HCT116 (cell line): Measurements from ENCODE around the gene B4GALT4. TPM values are rescaled to one million over a fixed set of nuclear protein-coding genes. Genes with fewer than 3 reads are reported as not detected.

Source experiments
- ATAC-seq: fragments of 200-7000 bp; cut with Tn5 transposase; 2 replicates; pipeline ENCODE4 v1.9.1; 2020; ENCODE audit warnings: mild to moderate bottlenecking, moderate library complexity
- BruUV-seq: library from RNA; stranded (reverse); fragments of 400-500 nt; replicated peaks from 2 replicates; lab custom pipeline; 2021; lab: Mats Ljungman, UMichigan
- CTCF ChIA-PET: fragments of 300-600 bp; sonication (Branson Sonifier 250); formaldehyde crosslinking; loops from one replicate; lab custom pipeline; 2021; ENCODE audit warnings: antibody characterized with exemption; lab: Charles Lee
- POLR2A ChIA-PET: fragments of 300-600, 350-600 bp; sonication (Branson Sonifier 250); formaldehyde crosslinking; loops from one replicate; lab custom pipeline; 2021; ENCODE audit warnings: antibody characterized with exemption; lab: Charles Lee
- RAD21 ChIA-PET, 2 experiments: fragments of 300-600 bp; sonication (Branson Sonifier 250); formaldehyde crosslinking; loops; one replicate each; lab custom pipeline; 2023; ENCODE audit warnings: low total read pairs in 2 of 2; ENCODE audit not compliant: uncharacterized antibody in 2 of 2, unreplicated experiment in 2 of 2, low non-redundant PET in 1 of 2; lab: Charles Lee
- DNase-seq: peaks from one replicate; pipeline ENCODE4 v3.0.0-alpha.2; 2010; ENCODE audit warnings: low read depth, low spot score
- H2AFZ ChIP-seq: fragments of 200-600 bp; shearing (Covaris generic), sonication (generic); 2 replicates; pipeline ENCODE4 v1.6.1; 2017; ENCODE audit warnings: low read depth, mixed run types, mixed read lengths, antibody characterized with exemption, low read length; ENCODE audit not compliant: poor library complexity, severe bottlenecking
- H3K27ac ChIP-seq: 2 replicates; pipeline ENCODE4 v1.5.1; 2012; ENCODE audit warnings: low read depth, low read length
- H3K27me3 ChIP-seq: fragments of 200-600 bp; sonication (generic); 2 replicates; pipeline ENCODE4 v1.6.1; 2016; ENCODE audit warnings: mixed run types, low read length, mixed read lengths; ENCODE audit not compliant: insufficient read depth
- H3K36me3 ChIP-seq, 2 experiments: fragments of 200-500 bp in 1 of 2; fragments of 200-600 bp in 1 of 2; sonication (Bioruptor generic) in 1 of 2; sonication (generic) in 1 of 2; 2 replicates each; pipeline versions ENCODE4 v1.5.1 to v1.6.1; 2014 to 2016; ENCODE audit warnings: low read length in 2 of 2, inconsistent platforms in 1 of 2, mixed read lengths in 1 of 2, mixed run types in 1 of 2; ENCODE audit not compliant: insufficient read depth in 2 of 2, control insufficient read depth in 1 of 2
- H3K4me1 ChIP-seq, 2 experiments: fragments of 200-600 bp in 1 of 2; sonication (generic) in 1 of 2; 2 replicates each; pipeline versions ENCODE4 v1.5.1 to v1.6.1; 2012 to 2017; ENCODE audit warnings: low read length in 2 of 2, inconsistent platforms in 1 of 2, mild to moderate bottlenecking in 1 of 2, mixed read lengths in 1 of 2, mixed run types in 1 of 2, moderate library complexity in 1 of 2; ENCODE audit not compliant: insufficient read depth in 2 of 2, control insufficient read depth in 1 of 2
- H3K4me2 ChIP-seq: fragments of 200-600 bp; sonication (generic); 2 replicates; pipeline ENCODE4 v1.6.1; 2017; ENCODE audit warnings: mixed run types, low read length, mixed read lengths
- H3K4me3 ChIP-seq, 2 experiments: fragments of 200-600 bp in 1 of 2; sonication (generic) in 1 of 2; replicated peaks in 1 of 2; 2 replicates each; pipeline ENCODE4 v1.5.1; 2011 to 2016; ENCODE audit warnings: low read length in 2 of 2, control low read depth in 1 of 2, low read depth in 1 of 2, mild to moderate bottlenecking in 1 of 2, mixed read lengths in 1 of 2, mixed run types in 1 of 2
- H3K79me2 ChIP-seq: fragments of 200-600 bp; sonication (generic); 2 replicates; pipeline ENCODE4 v1.6.1; 2017; ENCODE audit warnings: mild to moderate bottlenecking, mixed run types, low read length, moderate library complexity, mixed read lengths; ENCODE audit not compliant: insufficient read depth
- H3K9ac ChIP-seq: fragments of 200-600 bp; sonication (generic); 2 replicates; pipeline ENCODE4 v1.6.1; 2016; ENCODE audit warnings: low read length, mixed read lengths
- H3K9me2 ChIP-seq: fragments of 200-600 bp; sonication (generic), shearing (Covaris generic); 2 replicates; pipeline ENCODE4 v1.6.1; 2017; ENCODE audit warnings: mixed run types, mild to moderate bottlenecking, moderate library complexity; ENCODE audit not compliant: insufficient read depth
- H3K9me3 ChIP-seq, 2 experiments: fragments of 200-500 bp in 1 of 2; fragments of 200-600 bp in 1 of 2; sonication (Bioruptor generic) in 1 of 2; sonication (generic) in 1 of 2; 2 replicates each; pipeline ENCODE4 v1.6.1; 2014 to 2017; ENCODE audit warnings: low read length in 2 of 2, mixed read lengths in 2 of 2, inconsistent platforms in 1 of 2, low read depth in 1 of 2, mild to moderate bottlenecking in 1 of 2, mixed run types in 1 of 2, moderate library complexity in 1 of 2; ENCODE audit not compliant: control insufficient read depth in 1 of 2, insufficient read depth in 1 of 2
- H4K20me1 ChIP-seq: fragments of 200-600 bp; sonication (generic), shearing (Covaris generic); 2 replicates; pipeline ENCODE4 v1.6.1; 2017; ENCODE audit warnings: mixed run types, mild to moderate bottlenecking, moderate library complexity; ENCODE audit not compliant: insufficient read depth
- ATF3 ChIP-seq: IDR thresholded peaks from 2 replicates; pipeline ENCODE4 v1.6.1; 2012
- CBX3 ChIP-seq: IDR thresholded peaks from 2 replicates; pipeline ENCODE4 v1.6.1; 2012; ENCODE audit warnings: low read depth
- CTCF ChIP-seq, 3 experiments: fragments of 200-600 bp in 1 of 3; sonication (generic) in 1 of 3; IDR thresholded peaks in 2 of 3; conservative IDR thresholded peaks in 1 of 3; 2 replicates each; pipeline ENCODE4 v1.5.1; 2012 to 2017; ENCODE audit warnings: low read depth in 2 of 3, low read length in 2 of 3, antibody characterized with exemption in 1 of 3, borderline replicate concordance in 1 of 3, control low read depth in 1 of 3, mild to moderate bottlenecking in 1 of 3, mixed read lengths in 1 of 3, mixed run types in 1 of 3, moderate library complexity in 1 of 3; ENCODE audit not compliant: insufficient read depth in 1 of 3
- EGR1 ChIP-seq: IDR thresholded peaks from 2 replicates; pipeline ENCODE4 v1.6.1; 2012; ENCODE audit warnings: low read depth
- ELF1 ChIP-seq: IDR thresholded peaks from 2 replicates; pipeline ENCODE4 v1.6.1; 2012; ENCODE audit warnings: low read depth, borderline replicate concordance
- EZH2 ChIP-seq: fragments of 200-600 bp; sonication (generic); IDR thresholded peaks from 2 replicates; pipeline ENCODE4 v1.6.1; 2017; ENCODE audit warnings: antibody characterized with exemption, mixed run types
- EZH2phosphoT487 ChIP-seq: fragments of 200-600 bp; IDR thresholded peaks from 2 replicates; pipeline ENCODE4 v1.6.1; 2018; ENCODE audit warnings: antibody characterized with exemption, borderline replicate concordance
- FOSL1 ChIP-seq: IDR thresholded peaks from 2 replicates; pipeline ENCODE4 v1.6.1; 2012; ENCODE audit warnings: low read depth
- JUND ChIP-seq: IDR thresholded peaks from 2 replicates; pipeline ENCODE4 v1.6.1; 2012
- MAX ChIP-seq: IDR thresholded peaks from 2 replicates; pipeline ENCODE4 v1.6.1; 2012
- POLR2A ChIP-seq: IDR thresholded peaks from 2 replicates; pipeline ENCODE4 v1.7.0; 2011; ENCODE audit warnings: borderline replicate concordance; ENCODE audit not compliant: insufficient read depth, insufficient read length; ENCODE audit errors: extremely low read depth
- POLR2AphosphoS5 ChIP-seq: IDR thresholded peaks from 2 replicates; pipeline ENCODE4 v1.6.1; 2011; ENCODE audit warnings: mild to moderate bottlenecking, low read depth, low read length, moderate library complexity
- RAD21 ChIP-seq: IDR thresholded peaks from 2 replicates; pipeline ENCODE4 v1.6.1; 2012; ENCODE audit warnings: low read depth, mild to moderate bottlenecking
- SIN3A ChIP-seq: IDR thresholded peaks from 2 replicates; pipeline ENCODE4 v1.6.1; 2012; ENCODE audit warnings: low read depth
- SP1 ChIP-seq: IDR thresholded peaks from 2 replicates; pipeline ENCODE4 v1.6.1; 2012; ENCODE audit warnings: low read depth
- SRF ChIP-seq: IDR thresholded peaks from 2 replicates; pipeline ENCODE4 v1.6.1; 2012; ENCODE audit warnings: low read depth
- TCF7L2 ChIP-seq: IDR thresholded peaks from 2 replicates; pipeline ENCODE4 v1.7.0; 2011; ENCODE audit warnings: borderline replicate concordance, inconsistent platforms; ENCODE audit not compliant: insufficient read depth, insufficient read length; ENCODE audit errors: extremely low read depth
- ZFX ChIP-seq: fragments of 450-650 bp; IDR thresholded peaks from 2 replicates; pipeline ENCODE4 v1.6.1; 2017
- ZNF274 ChIP-seq: fragments of 200-500 bp; sonication (Bioruptor generic); IDR thresholded peaks from 2 replicates; pipeline ENCODE4 v1.6.1; 2014; ENCODE audit warnings: mild to moderate bottlenecking, low read depth, low read length, inconsistent platforms
- intact Hi-C: fragments of 100-400 bp; cut with micrococcal nuclease; formaldehyde crosslinking; loops from 2 replicates; pipeline ENCODE4 v1.10.0; 2022
- total RNA-seq: library from RNA; stranded (reverse); gene quantifications from one replicate; pipeline ENCODE4 v1.2.1, GENCODE V29; 2021; ENCODE audit not compliant: unreplicated experiment

B4GALT4 gene
- total RNA-seq, 1 experiment from 2014 or later: 15.9 TPM

- TF ChIP-seq EZH2phosphoT487 (no peak), MAX (no peak), JUND (no peak), FOSL1 (no peak), ATF3 (no peak)
- TF ChIP-seq, all 23 proteins: peak for 0
Observed at GRCh38 chr3:119211193-119211592, 29.5 kb downstream of the B4GALT4 start (continued).

- Histone ChIP-seq H2AFZ (no peak overlapping the region), H3K4me1 (no peaks in the 10 kb centered on the region), H3K27me3 (no peaks in the 10 kb centered on the region), H3K79me2 (no peaks in the 10 kb centered on the region), H3K4me2 (no peak overlapping the region), H3K27ac (no peak overlapping the region), H3K4me3 (no peak overlapping the region), H3K36me3 (peaks cover 3% of the 10 kb centered on the region in 2 experiments; a peak in 2 of 4 replicates), H3K9me2 (no peaks in the 10 kb centered on the region), H4K20me1 (no peaks in the 10 kb centered on the region), H3K9me3 (no peaks in the 10 kb centered on the region), H3K9ac (no peak overlapping the region)
- intact Hi-C loops: no loop called here
- ChIA-PET CTCF (no interaction called here), RAD21 (no interaction called here), POLR2A (interaction anchor here (1.1 kb wide), 1 partner anchor 33 kb away, joined by 3 read pairs; the partner anchor contains the start of gene B4GALT4)
- TF ChIP-seq EZH2phosphoT487: no peak
- TF ChIP-seq EZH2: no peak
- no peak for TF ChIP-seq POLR2A
- no peak for TF ChIP-seq ELF1
- no peak for TF ChIP-seq TCF7L2
- TF ChIP-seq ATF3: no peak
- no peak for TF ChIP-seq SRF
- TF ChIP-seq RAD21: no peak
- TF ChIP-seq CBX3: no peak
- no peak for TF ChIP-seq SIN3A
- TF ChIP-seq POLR2AphosphoS5: no peak
- no peak for TF ChIP-seq ZNF274
- no peak for TF ChIP-seq ZFX
- TF ChIP-seq EGR1: no peak
- TF ChIP-seq CTCF (IDR thresholded peaks at IDR 0.05 in 2 of 3, conservative IDR thresholded peaks at IDR 0.05 in 1 of 3; ENCODE audit: borderline replicate concordance in 1 of 3, insufficient read depth in 1 of 3, low read depth in 2 of 3, low read length in 2 of 3): no peak
- TF ChIP-seq SP1: no peak
- ATAC-seq (no peak), DNase-seq (no peak)
- no TSS peak for BruUV-seq
Observed at GRCh38 chr3:119207512-119207875, 33.2 kb downstream of the B4GALT4 start.
